MM.1S (cell line): ENCODE data around the gene YBX2.

Experiments used
- DNase-seq: peaks from one replicate; pipeline ENCODE4 v3.0.0-alpha.2; 2015
- H2AFZ ChIP-seq: fragments of 300-600 bp; sonication (generic); 2 replicates; pipeline ENCODE4 v1.6.0; 2016; ENCODE audit warnings: antibody characterized with exemption, low read length
- H3F3A ChIP-seq: fragments of 300-600 bp; sonication (generic); 2 replicates; pipeline ENCODE4 v1.6.1; 2016; ENCODE audit warnings: mild to moderate bottlenecking, antibody characterized with exemption, low read length, moderate library complexity, mixed read lengths; ENCODE audit not compliant: insufficient read depth
- H3K27ac ChIP-seq: fragments of 300-600 bp; sonication (generic); 2 replicates; pipeline ENCODE4 v1.5.1; 2016; ENCODE audit warnings: mild to moderate bottlenecking, low read length
- H3K27me3 ChIP-seq: fragments of 300-600 bp; sonication (generic); replicated peaks from 2 replicates; pipeline ENCODE4 v1.6.0; 2016; ENCODE audit warnings: low read length; ENCODE audit not compliant: insufficient read depth
- H3K36me3 ChIP-seq: fragments of 300-600 bp; sonication (generic); replicated peaks from 2 replicates; pipeline ENCODE4 v1.6.1; 2016; ENCODE audit warnings: mild to moderate bottlenecking, low read length, mixed read lengths; ENCODE audit not compliant: insufficient read depth
- H3K4me1 ChIP-seq: fragments of 300-600 bp; sonication (generic); 2 replicates; pipeline ENCODE4 v1.6.1; 2016; ENCODE audit warnings: low read length, mixed read lengths
- H3K4me2 ChIP-seq: fragments of 300-600 bp; sonication (generic); 2 replicates; pipeline ENCODE4 v1.6.0; 2016; ENCODE audit warnings: low read depth, low read length
- H3K4me3 ChIP-seq: fragments of 300-600 bp; sonication (generic); 2 replicates; pipeline ENCODE4 v1.5.1; 2016; ENCODE audit warnings: low read length, mixed read lengths
- H3K79me2 ChIP-seq: fragments of 300-600 bp; sonication (generic); 2 replicates; pipeline ENCODE4 v1.6.1; 2016; ENCODE audit warnings: mixed run types, low read length, mixed read lengths
- H3K9ac ChIP-seq: fragments of 300-600 bp; sonication (generic); 2 replicates; pipeline ENCODE4 v1.6.1; 2016; ENCODE audit warnings: low read length, mixed read lengths
- H3K9me2 ChIP-seq: fragments of 300-600 bp; sonication (generic); replicated peaks from 2 replicates; pipeline ENCODE4 v1.6.1; 2016; ENCODE audit warnings: mild to moderate bottlenecking, low read length, mixed read lengths; ENCODE audit not compliant: insufficient read depth
- H3K9me3 ChIP-seq: fragments of 300-600 bp; sonication (generic); replicated peaks from 2 replicates; pipeline ENCODE4 v1.6.1; 2016; ENCODE audit warnings: mild to moderate bottlenecking, low read length, mixed read lengths; ENCODE audit not compliant: insufficient read depth
- H4K20me1 ChIP-seq: fragments of 300-600 bp; sonication (generic); 2 replicates; pipeline ENCODE4 v1.6.1; 2016; ENCODE audit warnings: mild to moderate bottlenecking, low read length, moderate library complexity, mixed read lengths; ENCODE audit not compliant: insufficient read depth
- CTCF ChIP-seq: fragments of 300-600 bp; sonication (generic); IDR thresholded peaks from 2 replicates; pipeline ENCODE4 v1.5.1; 2016; ENCODE audit warnings: antibody characterized with exemption, low read length, mixed read lengths
- EZH2 ChIP-seq: fragments of 300-600 bp; sonication (generic); optimal IDR thresholded peaks from 2 replicates; pipeline ENCODE3; 2017; ENCODE audit warnings: low read depth, mild to moderate bottlenecking, antibody characterized with exemption, low read length, mixed read lengths
- EZH2phosphoT487 ChIP-seq: fragments of 300-600 bp; sonication (generic); IDR thresholded peaks from 2 replicates; pipeline ENCODE4 v1.6.1; 2018; ENCODE audit warnings: antibody characterized with exemption, low read length

YBX2 gene

GRCh38 chr17:7240375-7240774 is 54.1 kb downstream of the YBX2 start:
- Histone ChIP-seq H3K9me2 (no peaks in the 10 kb centered on the region), H4K20me1 (no peaks in the 10 kb centered on the region), H3K4me2 (peak overlapping the region; percentile 87; the same call in 1 of the 2 replicates), H2AFZ (no peak overlapping the region), H3K27ac (no peak overlapping the region), H3F3A (peaks cover 53% of the 10 kb centered on the region), H3K4me3 (no peak overlapping the region), H3K9ac (no peak overlapping the region), H3K9me3 (no peaks in the 10 kb centered on the region), H3K4me1 (peaks cover 25% of the 10 kb centered on the region), H3K79me2 (peaks cover 56% of the 10 kb centered on the region), H3K27me3 (no peaks in the 10 kb centered on the region), H3K36me3 (no peaks in the 10 kb centered on the region)
- DNase-seq: no peak
- no peak for TF ChIP-seq EZH2
- no peak for TF ChIP-seq CTCF
- TF ChIP-seq EZH2phosphoT487: no peak

- no peak for TF ChIP-seq CTCF
- TF ChIP-seq EZH2phosphoT487: no peak
- TF ChIP-seq EZH2: no peak
- peaks cover 65% of the 10 kb centered on the region for H3K79me2 ChIP-seq
- H4K20me1 ChIP-seq: no peaks in the 10 kb centered on the region
- peak within 1 kb of the TSS; percentile 91 for H3K4me3 ChIP-seq
- no peaks in the 10 kb centered on the region for H3K9me3 ChIP-seq
- peaks cover 57% of the 10 kb centered on the region for H3F3A ChIP-seq
- peak; percentile 99 for DNase-seq
- peak within 1 kb of the TSS; percentile 87; the same call in 1 of the 2 replicates for H3K4me2 ChIP-seq
- peaks cover 30% of the 10 kb centered on the region for H3K4me1 ChIP-seq
- H3K27me3 ChIP-seq: no peaks in the 10 kb centered on the region
- peak within 1 kb of the TSS; percentile 29 for H2AFZ ChIP-seq
- H3K9ac ChIP-seq: peak within 1 kb of the TSS; percentile 89
- H3K27ac ChIP-seq: peak within 1 kb of the TSS; percentile 48; the same call in 1 of the 2 replicates
- H3K36me3 ChIP-seq: no peaks in the 10 kb centered on the region; the same call in 1 of the 2 replicates
- no peaks in the 10 kb centered on the region for H3K9me2 ChIP-seq
Measured at GRCh38 chr17:7239091-7240027, 55.1 kb downstream of the YBX2 start, which contains the start of gene PHF23. TSS of gene PHF23 (minus strand) at chr17:7239457. CDS start at chr17:7239279, 178 bp downstream.

- H3K36me3 ChIP-seq: no peaks in the 10 kb centered on the region; the same call in 1 of the 2 replicates
- no peaks in the 10 kb centered on the region for H3K27me3 ChIP-seq
- H4K20me1 ChIP-seq: no peaks in the 10 kb centered on the region
- peak overlapping the region; percentile 55; the same call in 1 of the 2 replicates for H3K4me2 ChIP-seq
- no peaks in the 10 kb centered on the region for H3K9me2 ChIP-seq
- peak overlapping the region; percentile 29 for H2AFZ ChIP-seq
- H3K27ac ChIP-seq: peak overlapping the region; percentile 48; the same call in 1 of the 2 replicates
- peak; percentile 33 for DNase-seq
- H3K79me2 ChIP-seq: peaks cover 72% of the 10 kb centered on the region
- peak overlapping the region; percentile 89 for H3K9ac ChIP-seq
- H3K4me1 ChIP-seq: peaks cover 30% of the 10 kb centered on the region
- H3K4me3 ChIP-seq: peak overlapping the region; percentile 91
- no peaks in the 10 kb centered on the region for H3K9me3 ChIP-seq
- peaks cover 53% of the 10 kb centered on the region for H3F3A ChIP-seq
- TF ChIP-seq EZH2phosphoT487 (no peak), EZH2 (no peak), CTCF (no peak)
Measured at GRCh38 chr17:7238420-7239090, 55.9 kb downstream of the YBX2 start.
